ENCODE measurements around the gene KCNN3.

DNA sequence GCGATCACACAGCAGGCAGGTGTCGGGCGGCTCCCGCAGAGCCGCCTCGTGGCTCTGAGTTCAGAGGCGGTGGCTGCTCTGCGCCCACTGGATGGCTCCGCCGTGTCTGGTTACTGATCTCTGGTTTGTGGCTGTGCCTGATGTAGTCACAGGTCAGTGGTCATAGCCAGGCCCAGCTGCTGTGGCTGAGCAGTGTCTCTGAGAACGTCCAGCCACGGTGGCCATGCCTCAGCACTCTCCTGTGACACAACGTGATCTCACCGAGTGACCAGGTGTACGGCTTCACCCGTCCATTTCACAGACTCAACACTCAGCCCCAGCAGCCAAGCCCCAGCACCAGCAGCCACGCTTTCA is 61.2 kb downstream of the KCNN3 start:
- no peak for TF ChIP-seq POLR2A (IDR thresholded peaks at IDR 0.05; ENCODE audit: low read length)
- no peak for TF ChIP-seq GATA1 (IDR thresholded peaks at IDR 0.05; ENCODE audit: low read depth, low read length)
